ENCODE results near the gene PDGFA. TPM values are rescaled to one million over a fixed set of nuclear protein-coding genes. Genes with fewer than 3 reads are reported as not detected.

PDGFA gene
- total RNA-seq, 1 experiment from 2014 or later, result 129 TPM

GRCh38 chr7:473870-474604 lies 45.6 kb downstream of the PDGFA start:
- peaks cover 12% of the 10 kb centered on the region for H3K9me3 Mint-ChIP-seq
- DNase-seq (ENCODE audit: low spot score) (no peak), ATAC-seq (no peak)
- POLR2A ChIA-PET, result no interaction called here
- no peaks in the 10 kb centered on the region; the same call in 1 of the 2 replicates for H3K4me1 Mint-ChIP-seq
- H3K36me3 Mint-ChIP-seq, result peaks cover 2% of the 10 kb centered on the region; the same call in 1 of the 2 replicates
- TF ChIP-seq, protein P1, sequence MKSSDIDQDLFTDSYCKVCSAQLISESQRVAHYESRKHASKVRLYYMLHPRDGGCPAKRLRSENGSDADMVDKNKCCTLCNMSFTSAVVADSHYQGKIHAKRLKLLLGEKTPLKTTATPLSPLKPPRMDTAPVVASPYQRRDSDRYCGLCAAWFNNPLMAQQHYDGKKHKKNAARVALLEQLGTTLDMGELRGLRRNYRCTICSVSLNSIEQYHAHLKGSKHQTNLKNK (CRISPR knock-in tag; IDR thresholded peaks at IDR 0.05), result no peak
- TF ChIP-seq NFYB (CRISPR knock-in tag; conservative IDR thresholded peaks at IDR 0.05; ENCODE audit: low read depth) (no peak), IRF2 (CRISPR knock-in tag; IDR thresholded peaks at IDR 0.05; ENCODE audit: borderline replicate concordance, low read depth) (no peak), CBFB (CRISPR knock-in tag; IDR thresholded peaks at IDR 0.05; ENCODE audit: low read depth) (no peak), FOXJ3 (CRISPR knock-in tag; IDR thresholded peaks at IDR 0.05; ENCODE audit: borderline replicate concordance) (no peak), ELF4 (CRISPR knock-in tag; IDR thresholded peaks at IDR 0.05; ENCODE audit: low read depth) (no peak), GRHL2 (CRISPR knock-in tag; IDR thresholded peaks at IDR 0.05; ENCODE audit: insufficient replicate concordance, severe bottlenecking) (no peak)
- TF ChIP-seq, protein P2, sequence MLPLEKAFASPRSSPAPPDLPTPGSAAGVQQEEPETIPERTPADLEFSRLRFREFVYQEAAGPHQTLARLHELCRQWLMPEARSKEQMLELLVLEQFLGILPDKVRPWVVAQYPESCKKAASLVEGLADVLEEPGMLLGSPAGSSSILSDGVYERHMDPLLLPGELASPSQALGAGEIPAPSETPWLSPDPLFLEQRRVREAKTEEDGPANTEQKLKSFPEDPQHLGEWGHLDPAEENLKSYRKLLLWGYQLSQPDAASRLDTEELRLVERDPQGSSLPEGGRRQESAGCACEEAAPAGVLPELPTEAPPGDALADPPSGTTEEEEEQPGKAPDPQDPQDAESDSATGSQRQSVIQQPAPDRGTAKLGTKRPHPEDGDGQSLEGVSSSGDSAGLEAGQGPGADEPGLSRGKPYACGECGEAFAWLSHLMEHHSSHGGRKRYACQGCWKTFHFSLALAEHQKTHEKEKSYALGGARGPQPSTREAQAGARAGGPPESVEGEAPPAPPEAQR (CRISPR knock-in tag; IDR thresholded peaks at IDR 0.05), result no peak
- no peaks in the 10 kb centered on the region for H3K27me3 Mint-ChIP-seq (ENCODE audit: low read depth)
- H3K4me3 Mint-ChIP-seq, result no peak overlapping the region
- no peak overlapping the region for H3K27ac Mint-ChIP-seq
- CTCF ChIA-PET, result interaction anchor here (0.9 kb wide), 1 partner anchor 152 kb away, joined by 3 read pairs; no protein-coding TSS in a partner anchor

- H3K27me3 Mint-ChIP-seq (ENCODE audit: low read depth), result no peaks in the 10 kb centered on the region
- H3K4me1 Mint-ChIP-seq, result no peaks in the 10 kb centered on the region; the same call in 1 of the 2 replicates
- H3K4me3 Mint-ChIP-seq, result no peak overlapping the region
- ChIA-PET POLR2A (no interaction called here), CTCF (interaction anchor here (0.9 kb wide), 1 partner anchor 151 kb away, joined by 3 read pairs; no protein-coding TSS in a partner anchor)
- no peak for ATAC-seq
- H3K36me3 Mint-ChIP-seq, result peaks cover 5% of the 10 kb centered on the region
- peak; percentile 11 for DNase-seq (ENCODE audit: low spot score)
- TF ChIP-seq ZNF121 (CRISPR knock-in tag; IDR thresholded peaks at IDR 0.05) (0 out of 2 replicates have a peak, but pooled peaks have one; percentile 8), JUN (CRISPR knock-in tag; IDR thresholded peaks at IDR 0.05) (no peak)
- H3K9me3 Mint-ChIP-seq, result peaks cover 20% of the 10 kb centered on the region
- H3K27ac Mint-ChIP-seq, result no peak overlapping the region
Observed at GRCh38 chr7:473211-473734, 46.4 kb downstream of the PDGFA start.

DNA sequence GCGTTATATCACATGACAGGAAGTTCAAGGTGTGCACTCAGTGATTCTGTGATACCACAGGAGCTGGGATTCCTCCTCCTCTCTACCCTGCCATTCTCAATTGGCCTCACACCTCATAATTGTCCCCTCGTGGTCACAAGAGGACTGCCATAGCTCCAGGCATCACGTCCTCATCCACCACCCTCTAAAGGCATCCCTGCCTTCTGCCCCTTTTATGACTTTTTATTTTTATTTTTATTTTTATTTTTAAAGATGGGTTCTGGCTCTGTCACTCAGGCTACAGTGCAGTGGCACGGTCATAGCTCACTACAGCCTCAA lies 47.0 kb downstream of the PDGFA start:
- Mint-ChIP-seq H3K27ac (no peak overlapping the region), H3K27me3 (ENCODE audit: low read depth) (no peaks in the 10 kb centered on the region), H3K4me1 (no peaks in the 10 kb centered on the region; the same call in 1 of the 2 replicates), H3K9me3 (peaks cover 26% of the 10 kb centered on the region), H3K36me3 (peaks cover 12% of the 10 kb centered on the region), H3K4me3 (no peak overlapping the region)
- ChIA-PET POLR2A (no interaction called here), CTCF (interaction anchor here (1.0 kb wide), 1 partner anchor 8 kb away, joined by 5 read pairs; no protein-coding TSS in a partner anchor)
- ATAC-seq, result no peak
- TF ChIP-seq, protein P3, sequence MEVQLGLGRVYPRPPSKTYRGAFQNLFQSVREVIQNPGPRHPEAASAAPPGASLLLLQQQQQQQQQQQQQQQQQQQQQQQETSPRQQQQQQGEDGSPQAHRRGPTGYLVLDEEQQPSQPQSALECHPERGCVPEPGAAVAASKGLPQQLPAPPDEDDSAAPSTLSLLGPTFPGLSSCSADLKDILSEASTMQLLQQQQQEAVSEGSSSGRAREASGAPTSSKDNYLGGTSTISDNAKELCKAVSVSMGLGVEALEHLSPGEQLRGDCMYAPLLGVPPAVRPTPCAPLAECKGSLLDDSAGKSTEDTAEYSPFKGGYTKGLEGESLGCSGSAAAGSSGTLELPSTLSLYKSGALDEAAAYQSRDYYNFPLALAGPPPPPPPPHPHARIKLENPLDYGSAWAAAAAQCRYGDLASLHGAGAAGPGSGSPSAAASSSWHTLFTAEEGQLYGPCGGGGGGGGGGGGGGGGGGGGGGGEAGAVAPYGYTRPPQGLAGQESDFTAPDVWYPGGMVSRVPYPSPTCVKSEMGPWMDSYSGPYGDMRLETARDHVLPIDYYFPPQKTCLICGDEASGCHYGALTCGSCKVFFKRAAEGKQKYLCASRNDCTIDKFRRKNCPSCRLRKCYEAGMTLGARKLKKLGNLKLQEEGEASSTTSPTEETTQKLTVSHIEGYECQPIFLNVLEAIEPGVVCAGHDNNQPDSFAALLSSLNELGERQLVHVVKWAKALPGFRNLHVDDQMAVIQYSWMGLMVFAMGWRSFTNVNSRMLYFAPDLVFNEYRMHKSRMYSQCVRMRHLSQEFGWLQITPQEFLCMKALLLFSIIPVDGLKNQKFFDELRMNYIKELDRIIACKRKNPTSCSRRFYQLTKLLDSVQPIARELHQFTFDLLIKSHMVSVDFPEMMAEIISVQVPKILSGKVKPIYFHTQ (CRISPR knock-in tag; IDR thresholded peaks at IDR 0.05), result no peak
- TF ChIP-seq GTF2I (CRISPR knock-in tag; conservative IDR thresholded peaks at IDR 0.05), result peak; percentile 66; the same call in 1 of the 2 replicates
- TF ChIP-seq, protein P4, sequence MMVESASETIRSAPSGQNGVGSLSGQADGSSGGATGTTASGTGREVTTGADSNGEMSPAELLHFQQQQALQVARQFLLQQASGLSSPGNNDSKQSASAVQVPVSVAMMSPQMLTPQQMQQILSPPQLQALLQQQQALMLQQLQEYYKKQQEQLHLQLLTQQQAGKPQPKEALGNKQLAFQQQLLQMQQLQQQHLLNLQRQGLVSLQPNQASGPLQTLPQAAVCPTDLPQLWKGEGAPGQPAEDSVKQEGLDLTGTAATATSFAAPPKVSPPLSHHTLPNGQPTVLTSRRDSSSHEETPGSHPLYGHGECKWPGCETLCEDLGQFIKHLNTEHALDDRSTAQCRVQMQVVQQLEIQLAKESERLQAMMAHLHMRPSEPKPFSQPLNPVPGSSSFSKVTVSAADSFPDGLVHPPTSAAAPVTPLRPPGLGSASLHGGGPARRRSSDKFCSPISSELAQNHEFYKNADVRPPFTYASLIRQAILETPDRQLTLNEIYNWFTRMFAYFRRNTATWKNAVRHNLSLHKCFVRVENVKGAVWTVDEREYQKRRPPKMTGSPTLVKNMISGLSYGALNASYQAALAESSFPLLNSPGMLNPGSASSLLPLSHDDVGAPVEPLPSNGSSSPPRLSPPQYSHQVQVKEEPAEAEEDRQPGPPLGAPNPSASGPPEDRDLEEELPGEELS (CRISPR knock-in tag; IDR thresholded peaks at IDR 0.05), result no peak
- TF ChIP-seq NFYB (CRISPR knock-in tag; conservative IDR thresholded peaks at IDR 0.05; ENCODE audit: low read depth), result no peak
- TF ChIP-seq, protein P5, sequence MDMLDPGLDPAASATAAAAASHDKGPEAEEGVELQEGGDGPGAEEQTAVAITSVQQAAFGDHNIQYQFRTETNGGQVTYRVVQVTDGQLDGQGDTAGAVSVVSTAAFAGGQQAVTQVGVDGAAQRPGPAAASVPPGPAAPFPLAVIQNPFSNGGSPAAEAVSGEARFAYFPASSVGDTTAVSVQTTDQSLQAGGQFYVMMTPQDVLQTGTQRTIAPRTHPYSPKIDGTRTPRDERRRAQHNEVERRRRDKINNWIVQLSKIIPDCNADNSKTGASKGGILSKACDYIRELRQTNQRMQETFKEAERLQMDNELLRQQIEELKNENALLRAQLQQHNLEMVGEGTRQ (CRISPR knock-in tag; IDR thresholded peaks at IDR 0.05), result no peak
- DNase-seq (ENCODE audit: low spot score), result no peak
